Measurements from ENCODE around the gene FUZ.
A peak's percentile ranks its signal among the peaks of the same experiment; 100 is the strongest.

Gene FUZ

DNA sequence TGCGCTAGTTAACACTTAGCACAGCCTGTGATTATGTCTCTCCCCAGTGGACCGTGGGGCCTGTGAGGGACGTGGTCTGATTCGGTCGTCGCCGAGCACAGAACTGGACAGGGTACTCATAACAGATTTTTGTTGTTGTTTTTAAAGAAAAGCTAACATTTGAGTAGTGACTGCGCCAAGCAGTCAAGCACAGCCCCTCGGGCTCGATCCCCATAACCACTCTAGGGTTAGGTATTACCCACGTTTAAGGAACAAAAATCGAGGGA lies 37.1 kb upstream of the FUZ start:
- ChIA-PET POLR2A (interaction anchor here (0.5 to 8.8 kb wide), 17 partner anchors 9 to 354 kb away, joined by 3 to 128 read pairs (median 6); partner anchors contain the start of genes AP2A1, ATF5, FUZ and NUP62), CTCF (interaction anchor here (0.6 to 2.8 kb wide), 11 partner anchors 13 to 280 kb away, joined by 3 to 13 read pairs (median 4); partner anchors contain the start of gene FUZ)
- Histone ChIP-seq H3K36me3 (ENCODE audit: control insufficient read depth in 2 of 2, insufficient read depth in 1 of 2, low read length in 2 of 2) (peaks cover 0 to 12% of the 10 kb centered on the region in 2 experiments; a peak in 2 of 3 replicates), H3K27ac (ENCODE audit: extremely low read depth, low read depth, low read length) (peak overlapping the region; percentile 99; the same call in 1 of the 2 replicates), H3K4me1 (ENCODE audit: control insufficient read depth, insufficient read depth, low read length) (peaks cover 17% of the 10 kb centered on the region; the same call in 1 of the 2 replicates), H3K4me3 (ENCODE audit: low read depth, low read length) (peak overlapping the region; percentile 76), H3K9me3 (ENCODE audit: control insufficient read depth, insufficient read depth, low read depth, low read length) (no peaks in the 10 kb centered on the region)
- TF ChIP-seq ZNF37A (tag by site-specific recombination; IDR thresholded peaks at IDR 0.05) = no peak
- TF ChIP-seq ZNF623 (tag by site-specific recombination; IDR thresholded peaks at IDR 0.05) = no peak

DNA sequence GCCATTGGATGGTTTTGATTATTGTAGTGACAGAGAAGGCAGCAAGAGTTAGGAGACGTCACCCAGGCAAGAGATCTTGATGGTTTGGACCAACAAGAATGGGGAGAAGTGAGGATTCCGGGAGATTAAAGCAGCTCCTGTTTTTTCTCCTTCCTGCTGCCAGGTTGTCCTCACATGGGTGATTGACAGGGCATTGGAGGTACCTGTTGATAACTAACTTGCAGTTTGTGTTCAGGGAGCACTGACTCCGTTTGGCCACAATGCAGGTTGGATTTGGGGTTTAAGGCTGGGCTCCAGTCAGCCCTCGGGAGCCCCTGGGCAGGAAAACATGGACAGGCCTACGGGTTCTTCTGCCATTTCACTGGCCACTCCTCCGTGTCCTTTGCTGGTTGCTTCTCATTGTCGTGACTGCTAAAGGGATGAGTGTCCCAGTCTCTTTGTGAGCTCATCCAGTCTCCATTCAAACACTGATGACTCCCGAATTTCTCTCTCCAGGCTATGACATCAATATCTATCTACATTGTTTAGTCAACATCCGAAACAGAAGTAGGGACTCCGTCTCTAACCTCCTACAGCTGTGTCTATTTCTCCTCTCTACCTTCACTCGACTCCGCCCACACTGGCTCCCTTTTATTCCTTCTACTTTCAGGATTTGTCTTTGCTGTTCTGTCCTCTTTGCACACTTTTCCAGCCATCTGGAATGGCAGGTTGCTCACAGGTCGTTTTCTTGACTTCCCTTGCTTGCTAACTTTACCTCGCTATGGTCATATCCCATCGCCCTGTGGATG lies 36.5 kb upstream of the FUZ start:
- TF ChIP-seq SCRT1 (tag by site-specific recombination; IDR thresholded peaks at IDR 0.05; ENCODE audit: borderline replicate concordance) = 0 out of 2 replicates have a peak, but pooled peaks have one; percentile 56
- TF ChIP-seq, protein P1, sequence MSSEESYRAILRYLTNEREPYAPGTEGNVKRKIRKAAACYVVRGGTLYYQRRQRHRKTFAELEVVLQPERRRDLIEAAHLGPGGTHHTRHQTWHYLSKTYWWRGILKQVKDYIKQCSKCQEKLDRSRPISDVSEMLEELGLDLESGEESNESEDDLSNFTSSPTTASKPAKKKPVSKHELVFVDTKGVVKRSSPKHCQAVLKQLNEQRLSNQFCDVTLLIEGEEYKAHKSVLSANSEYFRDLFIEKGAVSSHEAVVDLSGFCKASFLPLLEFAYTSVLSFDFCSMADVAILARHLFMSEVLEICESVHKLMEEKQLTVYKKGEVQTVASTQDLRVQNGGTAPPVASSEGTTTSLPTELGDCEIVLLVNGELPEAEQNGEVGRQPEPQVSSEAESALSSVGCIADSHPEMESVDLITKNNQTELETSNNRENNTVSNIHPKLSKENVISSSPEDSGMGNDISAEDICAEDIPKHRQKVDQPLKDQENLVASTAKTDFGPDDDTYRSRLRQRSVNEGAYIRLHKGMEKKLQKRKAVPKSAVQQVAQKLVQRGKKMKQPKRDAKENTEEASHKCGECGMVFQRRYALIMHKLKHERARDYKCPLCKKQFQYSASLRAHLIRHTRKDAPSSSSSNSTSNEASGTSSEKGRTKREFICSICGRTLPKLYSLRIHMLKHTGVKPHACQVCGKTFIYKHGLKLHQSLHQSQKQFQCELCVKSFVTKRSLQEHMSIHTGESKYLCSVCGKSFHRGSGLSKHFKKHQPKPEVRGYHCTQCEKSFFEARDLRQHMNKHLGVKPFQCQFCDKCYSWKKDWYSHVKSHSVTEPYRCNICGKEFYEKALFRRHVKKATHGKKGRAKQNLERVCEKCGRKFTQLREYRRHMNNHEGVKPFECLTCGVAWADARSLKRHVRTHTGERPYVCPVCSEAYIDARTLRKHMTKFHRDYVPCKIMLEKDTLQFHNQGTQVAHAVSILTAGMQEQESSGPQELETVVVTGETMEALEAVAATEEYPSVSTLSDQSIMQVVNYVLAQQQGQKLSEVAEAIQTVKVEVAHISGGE (tag by site-specific recombination; conservative IDR thresholded peaks at IDR 0.05; ENCODE audit: low read depth) = no peak
- TF ChIP-seq SCRT2 (tag by site-specific recombination; IDR thresholded peaks at IDR 0.05) = peak; percentile 88
- 0 out of 2 replicates have a peak, but pooled peaks have one; percentile 32 for TF ChIP-seq ZNF341 (tag by site-specific recombination; IDR thresholded peaks at IDR 0.05; ENCODE audit: low read depth)
- no peak for TF ChIP-seq ZNF112 (tag by site-specific recombination; IDR thresholded peaks at IDR 0.05)
- peak; percentile 28; the same call in 1 of the 2 replicates for TF ChIP-seq ZFHX2 (tag by site-specific recombination; conservative IDR thresholded peaks at IDR 0.05)
- no peak for TF ChIP-seq ZNF76 (tag by site-specific recombination; IDR thresholded peaks at IDR 0.05; ENCODE audit: borderline replicate concordance, low read depth)
- TF ChIP-seq RBAK (tag by site-specific recombination; IDR thresholded peaks at IDR 0.05) = 0 out of 2 replicates have a peak, but pooled peaks have one; percentile 12
- POLR2A ChIA-PET = interaction anchor here (0.6 to 8.8 kb wide), 14 partner anchors 9 to 710 kb away, joined by 3 to 128 read pairs (median 8); partner anchors contain the start of genes AP2A1, ATF5, FUZ and NUP62
- H3K36me3 ChIP-seq (ENCODE audit: control insufficient read depth in 2 of 2, insufficient read depth in 1 of 2, low read length in 2 of 2) = peaks cover 0 to 7% of the 10 kb centered on the region in 2 experiments; a peak in 2 of 3 replicates
- CTCF ChIA-PET = interaction anchor here (0.6 to 2.8 kb wide), 8 partner anchors 14 to 177 kb away, joined by 3 to 13 read pairs (median 4); partner anchors contain the start of gene FUZ
- no peaks in the 10 kb centered on the region for H3K9me3 ChIP-seq (ENCODE audit: control insufficient read depth, insufficient read depth, low read depth, low read length)
- peaks cover 17% of the 10 kb centered on the region; the same call in 1 of the 2 replicates for H3K4me1 ChIP-seq (ENCODE audit: control insufficient read depth, insufficient read depth, low read length)
- H3K4me3 ChIP-seq (ENCODE audit: low read depth, low read length) = no peak overlapping the region
- H3K27ac ChIP-seq (ENCODE audit: extremely low read depth, low read depth, low read length) = no peak overlapping the region

DNA sequence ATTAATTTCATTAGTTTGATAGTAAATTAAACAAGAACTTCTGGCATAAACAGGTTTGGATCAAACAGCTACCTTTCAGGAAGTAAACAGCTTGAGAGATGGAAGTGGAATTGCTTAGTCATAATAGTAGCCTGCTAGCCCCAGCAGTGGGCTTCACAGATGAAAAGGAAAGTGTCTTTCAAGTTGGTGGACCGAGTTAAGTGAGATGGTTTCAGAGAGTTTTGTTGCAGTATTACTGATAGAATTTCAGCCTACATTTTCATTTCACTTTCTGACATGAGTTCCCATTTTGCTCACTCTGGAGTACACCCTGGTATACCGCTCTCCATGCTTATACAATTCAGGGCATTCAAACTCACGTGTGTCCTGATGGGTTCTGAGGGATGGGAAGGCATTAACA lies 35.8 kb upstream of the FUZ start:
- Histone ChIP-seq H3K9me3 (ENCODE audit: control insufficient read depth, insufficient read depth, low read depth, low read length) (no peaks in the 10 kb centered on the region), H3K4me1 (ENCODE audit: control insufficient read depth, insufficient read depth, low read length) (peaks cover 16% of the 10 kb centered on the region; the same call in 1 of the 2 replicates), H3K36me3 (ENCODE audit: control insufficient read depth in 2 of 2, insufficient read depth in 1 of 2, low read length in 2 of 2) (peaks cover 0 to under 1% of the 10 kb centered on the region in 2 experiments; a peak in 2 of 3 replicates), H3K27ac (ENCODE audit: extremely low read depth, low read depth, low read length) (no peak overlapping the region), H3K4me3 (ENCODE audit: low read depth, low read length) (no peak overlapping the region)
- CTCF ChIA-PET = interaction anchor here (1.0 to 2.8 kb wide), 4 partner anchors 9 to 176 kb away, joined by 3 to 13 read pairs (median 4); no protein-coding TSS in a partner anchor
- POLR2A ChIA-PET = interaction anchor here (0.9 to 8.8 kb wide), 8 partner anchors 10 to 353 kb away, joined by 3 to 128 read pairs (median 6); partner anchors contain the start of genes PNKP and RPS11
- no peak for TF ChIP-seq ZNF394 (tag by site-specific recombination; IDR thresholded peaks at IDR 0.05; ENCODE audit: borderline replicate concordance)
- TF ChIP-seq ZNF660 (tag by site-specific recombination; IDR thresholded peaks at IDR 0.05) = no peak
- no peak for TF ChIP-seq ZNF248 (tag by site-specific recombination; IDR thresholded peaks at IDR 0.05)
- TF ChIP-seq PRDM1 (tag by site-specific recombination; IDR thresholded peaks at IDR 0.05) = peak; percentile 58; the same call in 1 of the 2 replicates
- TF ChIP-seq, protein P2, sequence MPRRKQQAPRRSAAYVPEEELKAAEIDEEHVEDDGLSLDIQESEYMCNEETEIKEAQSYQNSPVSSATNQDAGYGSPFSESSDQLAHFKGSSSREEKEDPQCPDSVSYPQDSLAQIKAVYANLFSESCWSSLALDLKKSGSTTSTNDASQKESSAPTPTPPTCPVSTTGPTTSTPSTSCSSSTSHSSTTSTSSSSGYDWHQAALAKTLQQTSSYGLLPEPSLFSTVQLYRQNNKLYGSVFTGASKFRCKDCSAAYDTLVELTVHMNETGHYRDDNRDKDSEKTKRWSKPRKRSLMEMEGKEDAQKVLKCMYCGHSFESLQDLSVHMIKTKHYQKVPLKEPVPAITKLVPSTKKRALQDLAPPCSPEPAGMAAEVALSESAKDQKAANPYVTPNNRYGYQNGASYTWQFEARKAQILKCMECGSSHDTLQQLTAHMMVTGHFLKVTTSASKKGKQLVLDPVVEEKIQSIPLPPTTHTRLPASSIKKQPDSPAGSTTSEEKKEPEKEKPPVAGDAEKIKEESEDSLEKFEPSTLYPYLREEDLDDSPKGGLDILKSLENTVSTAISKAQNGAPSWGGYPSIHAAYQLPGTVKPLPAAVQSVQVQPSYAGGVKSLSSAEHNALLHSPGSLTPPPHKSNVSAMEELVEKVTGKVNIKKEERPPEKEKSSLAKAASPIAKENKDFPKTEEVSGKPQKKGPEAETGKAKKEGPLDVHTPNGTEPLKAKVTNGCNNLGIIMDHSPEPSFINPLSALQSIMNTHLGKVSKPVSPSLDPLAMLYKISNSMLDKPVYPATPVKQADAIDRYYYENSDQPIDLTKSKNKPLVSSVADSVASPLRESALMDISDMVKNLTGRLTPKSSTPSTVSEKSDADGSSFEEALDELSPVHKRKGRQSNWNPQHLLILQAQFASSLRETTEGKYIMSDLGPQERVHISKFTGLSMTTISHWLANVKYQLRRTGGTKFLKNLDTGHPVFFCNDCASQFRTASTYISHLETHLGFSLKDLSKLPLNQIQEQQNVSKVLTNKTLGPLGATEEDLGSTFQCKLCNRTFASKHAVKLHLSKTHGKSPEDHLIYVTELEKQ (tag by site-specific recombination; IDR thresholded peaks at IDR 0.05; ENCODE audit: borderline replicate concordance) = no peak
- TF ChIP-seq ZNF624 (tag by site-specific recombination; IDR thresholded peaks at IDR 0.05) = peak; percentile 97
- TF ChIP-seq ZNF664 (tag by site-specific recombination; IDR thresholded peaks at IDR 0.05) = peak; percentile 79
- no peak for TF ChIP-seq ZNF114 (tag by site-specific recombination; IDR thresholded peaks at IDR 0.05)
- no peak for TF ChIP-seq ZNF776 (tag by site-specific recombination; IDR thresholded peaks at IDR 0.05; ENCODE audit: borderline replicate concordance)
- TF ChIP-seq SETDB1 (IDR thresholded peaks at IDR 0.05; ENCODE audit: insufficient read length, low read length) = peak; percentile 73
- TF ChIP-seq GLIS1 (tag by site-specific recombination; IDR thresholded peaks at IDR 0.05) = no peak
- no peak for TF ChIP-seq ZNF140 (tag by site-specific recombination; IDR thresholded peaks at IDR 0.05)
- TF ChIP-seq TRIM28 (IDR thresholded peaks at IDR 0.05; ENCODE audit: borderline replicate concordance, low read length) = no peak; the same call in 1 of the 2 replicates

Data from HEK293 (cell line).